Measurements from ENCODE around the gene SYT1. TPM values are rescaled to one million over a fixed set of nuclear protein-coding genes. Genes with fewer than 3 reads are reported as not detected.

SYT1 gene
- polyA plus RNA-seq, 1 experiment = 6.8 TPM

DNA sequence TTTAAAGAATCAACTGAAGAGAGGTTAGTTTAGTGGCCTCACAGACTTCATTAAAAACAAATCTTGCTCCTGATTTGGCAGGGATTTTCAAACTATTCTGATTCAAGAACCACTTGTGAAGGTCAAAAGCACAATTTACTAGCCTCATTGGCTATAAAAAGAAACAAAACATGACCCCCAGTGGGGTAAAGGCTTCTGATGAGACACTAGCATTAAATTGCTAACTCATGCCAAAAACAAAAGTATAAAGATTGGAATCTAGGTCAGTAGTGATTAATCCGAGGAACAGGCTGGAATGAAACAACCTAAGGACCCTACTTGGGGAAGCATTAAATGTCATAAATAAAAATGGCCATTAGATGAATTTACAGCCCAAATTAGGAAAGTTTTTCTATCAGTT, 513.9 kb downstream of the SYT1 start:
- TF ChIP-seq, protein P1, sequence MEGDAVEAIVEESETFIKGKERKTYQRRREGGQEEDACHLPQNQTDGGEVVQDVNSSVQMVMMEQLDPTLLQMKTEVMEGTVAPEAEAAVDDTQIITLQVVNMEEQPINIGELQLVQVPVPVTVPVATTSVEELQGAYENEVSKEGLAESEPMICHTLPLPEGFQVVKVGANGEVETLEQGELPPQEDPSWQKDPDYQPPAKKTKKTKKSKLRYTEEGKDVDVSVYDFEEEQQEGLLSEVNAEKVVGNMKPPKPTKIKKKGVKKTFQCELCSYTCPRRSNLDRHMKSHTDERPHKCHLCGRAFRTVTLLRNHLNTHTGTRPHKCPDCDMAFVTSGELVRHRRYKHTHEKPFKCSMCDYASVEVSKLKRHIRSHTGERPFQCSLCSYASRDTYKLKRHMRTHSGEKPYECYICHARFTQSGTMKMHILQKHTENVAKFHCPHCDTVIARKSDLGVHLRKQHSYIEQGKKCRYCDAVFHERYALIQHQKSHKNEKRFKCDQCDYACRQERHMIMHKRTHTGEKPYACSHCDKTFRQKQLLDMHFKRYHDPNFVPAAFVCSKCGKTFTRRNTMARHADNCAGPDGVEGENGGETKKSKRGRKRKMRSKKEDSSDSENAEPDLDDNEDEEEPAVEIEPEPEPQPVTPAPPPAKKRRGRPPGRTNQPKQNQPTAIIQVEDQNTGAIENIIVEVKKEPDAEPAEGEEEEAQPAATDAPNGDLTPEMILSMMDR (IDR thresholded peaks at IDR 0.05; ENCODE audit: low read depth, low read length) = no peak
- Histone ChIP-seq H3K27ac (ENCODE audit: low read depth, low read length) (no peak overlapping the region), H3K27me3 (ENCODE audit: control insufficient read depth, insufficient read depth, low read length) (no peaks in the 10 kb centered on the region), H3K9me3 (ENCODE audit: control insufficient read depth, insufficient read depth, low read length) (no peaks in the 10 kb centered on the region), H3K4me3 (ENCODE audit: low read depth, low read length) (no peak overlapping the region)
- DNase-seq (ENCODE audit: low read depth, low spot score) = no peak
- POLR2A ChIA-PET = no interaction called here
- CTCF ChIA-PET = interaction anchor here (0.6 kb wide), 1 partner anchor 54 kb away, joined by 3 read pairs; no protein-coding TSS in a partner anchor

DNA sequence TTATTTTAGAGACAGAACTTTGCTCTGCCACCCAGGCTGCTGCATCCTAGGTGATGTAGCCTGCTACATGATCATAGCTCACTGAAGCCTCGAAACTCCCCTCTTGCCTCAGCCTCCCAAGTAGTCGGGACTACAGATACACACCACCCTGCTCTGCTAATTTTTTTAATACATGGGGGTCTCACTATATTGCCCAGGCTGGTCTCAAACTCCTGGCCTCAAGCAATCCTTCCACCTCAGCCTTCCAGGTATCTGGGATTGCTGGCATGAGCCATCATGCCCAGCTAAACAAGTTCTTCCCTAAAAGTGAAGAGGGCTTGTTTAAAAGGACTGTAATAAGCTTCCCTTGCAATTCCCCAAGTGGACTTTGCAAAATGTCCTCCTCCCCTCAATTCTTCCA, 515.8 kb downstream of the SYT1 start:
- no peak overlapping the region for H3K27ac ChIP-seq (ENCODE audit: low read depth, low read length)
- no peak for DNase-seq (ENCODE audit: low read depth, low spot score)
- TF ChIP-seq, protein P1 (IDR thresholded peaks at IDR 0.05; ENCODE audit: low read depth, low read length) = no peak
- POLR2A ChIA-PET = no interaction called here
- CTCF ChIA-PET = no interaction called here
- H3K4me3 ChIP-seq (ENCODE audit: low read depth, low read length) = no peak overlapping the region
- no peaks in the 10 kb centered on the region for H3K9me3 ChIP-seq (ENCODE audit: control insufficient read depth, insufficient read depth, low read length)
- H3K27me3 ChIP-seq (ENCODE audit: control insufficient read depth, insufficient read depth, low read length) = no peaks in the 10 kb centered on the region

DNA sequence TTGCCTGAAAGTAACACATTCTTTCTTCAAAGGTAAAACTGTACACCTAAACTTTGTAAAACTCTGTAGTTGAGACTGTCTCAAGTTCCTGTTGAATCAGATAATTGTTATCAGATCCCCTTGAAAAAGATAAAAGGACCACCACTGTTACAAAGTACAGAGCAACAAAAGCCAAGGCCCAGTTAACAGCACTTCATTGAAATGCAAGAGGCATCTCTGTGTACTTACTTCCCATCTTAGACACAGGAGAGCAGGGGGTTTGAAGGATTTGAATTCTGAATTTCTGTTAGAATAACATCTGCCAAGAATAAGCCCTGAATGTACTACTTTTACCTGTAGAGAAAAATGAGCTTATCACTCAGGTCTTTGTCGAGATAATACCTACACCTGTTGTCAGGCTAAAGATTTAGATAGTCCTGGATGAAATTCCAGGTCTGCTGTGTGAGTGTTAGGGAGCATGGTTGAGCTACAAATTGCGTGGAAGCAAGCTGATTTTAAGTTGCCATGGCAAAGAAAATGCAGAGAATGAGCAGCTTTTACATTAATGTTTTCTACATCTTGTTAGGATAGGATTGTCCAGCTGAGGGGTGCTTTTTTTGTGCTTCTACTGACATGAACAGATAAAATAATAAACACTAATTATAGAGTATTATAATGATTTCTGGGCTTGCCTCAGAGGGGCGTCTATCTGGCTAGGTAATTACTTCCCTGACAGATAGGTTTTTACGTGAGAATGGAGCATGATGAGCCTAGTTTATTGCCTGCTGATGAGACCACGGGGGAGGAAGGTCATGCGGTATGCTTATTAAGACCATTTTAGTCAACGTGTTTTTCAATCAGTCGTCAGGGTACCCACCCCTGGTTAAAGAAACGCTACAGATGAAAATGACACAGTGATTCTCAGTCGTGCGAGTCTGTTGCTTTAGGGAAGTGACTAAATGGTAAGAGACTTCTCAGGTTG, 517.0 kb downstream of the SYT1 start:
- ChIA-PET CTCF (no interaction called here), POLR2A (no interaction called here)
- DNase-seq (ENCODE audit: low read depth, low spot score) = no peak
- no peaks in the 10 kb centered on the region for H3K9me3 ChIP-seq (ENCODE audit: control insufficient read depth, insufficient read depth, low read length)
- H3K27ac ChIP-seq (ENCODE audit: low read depth, low read length) = no peak overlapping the region
- H3K4me3 ChIP-seq (ENCODE audit: low read depth, low read length) = no peak overlapping the region
- TF ChIP-seq, protein P1 (IDR thresholded peaks at IDR 0.05; ENCODE audit: low read depth, low read length) = no peak
- H3K27me3 ChIP-seq (ENCODE audit: control insufficient read depth, insufficient read depth, low read length) = no peaks in the 10 kb centered on the region

DNA sequence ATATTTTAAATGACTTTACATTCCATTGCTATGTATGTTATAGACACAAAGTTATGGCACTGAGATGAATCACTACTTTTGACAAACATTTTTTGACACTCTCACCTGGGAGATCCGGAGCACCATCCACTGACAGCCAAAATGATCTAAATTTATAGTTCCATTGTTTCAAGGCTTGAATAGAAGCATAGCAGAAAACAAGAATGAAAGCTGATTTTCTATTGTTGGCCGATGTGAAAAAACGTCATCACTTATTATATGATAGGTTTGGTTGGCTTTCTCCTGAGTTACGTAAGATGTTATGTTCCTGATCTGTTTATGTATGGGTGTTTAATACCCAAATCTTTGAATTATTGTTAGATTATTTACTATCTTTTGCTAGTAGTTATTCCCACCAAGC, 520.0 kb downstream of the SYT1 start:
- ChIA-PET CTCF (interaction anchor here (1.2 kb wide), 1 partner anchor 10 kb away, joined by 5 read pairs; no protein-coding TSS in a partner anchor), POLR2A (no interaction called here)
- H3K27ac ChIP-seq (ENCODE audit: low read depth, low read length) = no peak overlapping the region
- DNase-seq (ENCODE audit: low read depth, low spot score) = no peak
- no peaks in the 10 kb centered on the region for H3K27me3 ChIP-seq (ENCODE audit: control insufficient read depth, insufficient read depth, low read length)
- no peaks in the 10 kb centered on the region for H3K9me3 ChIP-seq (ENCODE audit: control insufficient read depth, insufficient read depth, low read length)
- no peak overlapping the region for H3K4me3 ChIP-seq (ENCODE audit: low read depth, low read length)
- TF ChIP-seq, protein P1 (IDR thresholded peaks at IDR 0.05; ENCODE audit: low read depth, low read length) = no peak

DNA sequence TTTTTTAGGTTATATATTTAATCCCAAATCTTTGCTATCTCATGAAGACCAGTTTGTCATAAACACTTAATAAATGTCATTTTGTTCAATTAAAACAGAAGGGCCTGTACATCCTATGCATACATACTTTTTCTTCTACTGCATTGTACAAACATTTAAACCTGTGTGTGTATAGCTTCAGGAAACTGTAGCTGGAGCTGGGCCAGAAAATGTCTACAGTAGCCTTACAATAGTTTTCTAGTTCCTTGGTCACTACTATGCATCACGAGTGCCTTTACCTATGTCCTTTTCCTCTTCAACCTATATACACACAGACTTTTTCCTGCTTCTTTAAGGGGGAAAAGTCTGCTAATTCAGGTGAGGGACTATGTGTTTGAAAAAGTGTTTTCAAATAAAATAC, 523.4 kb downstream of the SYT1 start:
- ChIA-PET CTCF (no interaction called here), POLR2A (no interaction called here)
- no peak overlapping the region for H3K27ac ChIP-seq (ENCODE audit: low read depth, low read length)
- TF ChIP-seq, protein P1 (IDR thresholded peaks at IDR 0.05; ENCODE audit: low read depth, low read length) = no peak
- H3K27me3 ChIP-seq (ENCODE audit: control insufficient read depth, insufficient read depth, low read length) = no peaks in the 10 kb centered on the region
- DNase-seq (ENCODE audit: low read depth, low spot score) = no peak
- no peaks in the 10 kb centered on the region for H3K9me3 ChIP-seq (ENCODE audit: control insufficient read depth, insufficient read depth, low read length)
- H3K4me3 ChIP-seq (ENCODE audit: low read depth, low read length) = no peak overlapping the region
